Stimulated activated CD4-positive, alpha-beta T cell treated with anti-CD3 and anti-CD28 coated beads, Interleukin-15, amount 100 ng/mL, for 48 hours (primary cell): Measurements from ENCODE around the gene PDCD1.
"Not testable (repeated sequence)": the region's sequence is repeated elsewhere in the genome, so short reads cannot be mapped to it uniquely, and the experiment has no call there.

Experiments used
- DNase-seq, 2 donors: peaks; one replicate each; pipeline ENCODE4 v3.0.0-alpha.2; 2020; ENCODE audit warnings: low read depth in 2 of 2

Gene PDCD1

DNA sequence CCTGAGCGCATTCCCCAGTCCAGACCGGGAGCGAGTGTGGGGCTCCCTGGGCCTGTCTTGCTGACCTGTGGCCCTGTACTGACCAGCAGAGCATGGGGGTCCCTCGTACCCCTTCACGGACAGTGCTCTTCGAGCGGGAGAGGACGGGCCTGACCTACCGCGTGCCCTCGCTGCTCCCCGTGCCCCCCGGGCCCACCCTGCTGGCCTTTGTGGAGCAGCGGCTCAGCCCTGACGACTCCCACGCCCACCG, 44.4 kb downstream of the PDCD1 start:
- DNase-seq: no peak

DNA sequence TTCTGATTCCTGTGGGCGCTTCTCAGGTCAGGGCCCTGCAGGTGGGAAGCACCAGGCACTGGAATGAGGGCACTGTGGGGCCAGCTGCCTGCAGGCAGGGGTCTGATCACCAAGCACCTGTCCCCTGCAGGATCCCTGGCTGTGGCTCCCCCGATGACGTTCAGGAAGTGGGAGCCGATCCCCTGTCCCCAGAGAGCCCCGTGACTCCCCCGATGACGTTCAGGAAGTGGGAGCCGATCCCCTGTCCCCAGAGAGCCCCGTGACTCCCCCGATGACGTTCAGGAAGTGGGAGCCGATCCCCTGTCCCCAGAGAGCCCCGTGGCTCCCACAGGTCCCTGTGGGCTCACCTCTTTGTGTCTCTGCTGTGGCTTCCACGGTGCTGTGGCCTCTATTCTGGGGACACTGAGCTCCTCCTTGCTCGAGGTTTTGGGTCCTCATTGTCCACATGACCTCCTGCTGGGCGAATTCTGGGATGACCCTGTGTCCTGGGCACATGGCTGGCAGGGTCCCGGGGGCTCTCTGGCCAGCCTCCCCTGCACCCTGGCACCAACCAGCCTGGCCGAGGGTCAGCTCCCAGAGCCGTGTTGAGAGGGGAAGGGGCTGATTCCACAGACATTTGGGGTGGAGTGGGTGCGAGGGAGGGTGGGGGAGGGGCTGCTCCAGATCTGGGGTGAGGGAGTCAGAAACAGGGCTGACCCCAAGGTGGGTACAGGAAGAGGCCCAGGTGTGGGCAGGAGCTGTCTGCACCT, 44.9 kb downstream of the PDCD1 start:
- DNase-seq: no peak

GRCh38 chr2:241812730-241813643, 45.7 kb downstream of the PDCD1 start:
- DNase-seq: no peak

- no peak for DNase-seq
Measured at GRCh38 chr2:241811952-241812729, 46.6 kb downstream of the PDCD1 start.

DNA sequence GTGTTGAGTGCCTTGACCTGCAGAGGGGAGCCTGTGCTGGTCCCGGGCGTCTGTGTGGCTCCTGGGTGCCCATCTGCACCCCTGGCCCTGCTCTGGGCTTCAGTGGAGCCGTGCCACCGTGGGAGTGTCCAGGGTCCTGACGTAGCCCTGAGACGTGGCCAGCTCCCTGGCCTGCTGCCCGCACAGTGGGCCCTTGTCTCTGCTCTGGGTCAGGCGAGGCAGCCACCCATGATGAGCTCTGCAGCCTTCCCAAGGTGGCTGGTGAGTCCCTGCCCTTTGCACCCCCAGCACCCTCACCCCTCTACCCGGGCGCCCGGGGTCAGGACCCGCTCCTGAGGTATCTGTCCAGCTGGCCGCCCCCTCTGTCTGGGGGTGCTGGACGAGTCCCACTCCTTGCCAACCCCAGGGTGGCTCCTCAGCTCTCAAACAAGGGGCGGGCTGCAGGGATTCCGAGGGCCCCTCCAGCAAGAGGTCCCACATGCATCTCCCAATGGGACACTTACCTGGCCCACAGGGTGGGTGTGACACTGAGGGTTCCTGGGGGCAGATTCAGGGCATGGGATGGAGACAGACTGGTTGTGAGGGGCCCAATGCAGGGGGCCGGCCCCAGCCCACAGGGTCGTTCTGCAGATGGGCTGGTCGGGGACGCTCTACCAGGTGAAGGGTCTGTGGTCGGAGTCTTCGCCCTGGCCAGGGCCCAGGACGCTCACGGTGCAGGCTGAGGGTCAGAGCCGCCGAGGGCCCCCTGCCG, 47.3 kb downstream of the PDCD1 start:
- DNase-seq: no peak

- no peak for DNase-seq
Measured at GRCh38 chr2:241810307-241811200, 48.1 kb downstream of the PDCD1 start.

DNA sequence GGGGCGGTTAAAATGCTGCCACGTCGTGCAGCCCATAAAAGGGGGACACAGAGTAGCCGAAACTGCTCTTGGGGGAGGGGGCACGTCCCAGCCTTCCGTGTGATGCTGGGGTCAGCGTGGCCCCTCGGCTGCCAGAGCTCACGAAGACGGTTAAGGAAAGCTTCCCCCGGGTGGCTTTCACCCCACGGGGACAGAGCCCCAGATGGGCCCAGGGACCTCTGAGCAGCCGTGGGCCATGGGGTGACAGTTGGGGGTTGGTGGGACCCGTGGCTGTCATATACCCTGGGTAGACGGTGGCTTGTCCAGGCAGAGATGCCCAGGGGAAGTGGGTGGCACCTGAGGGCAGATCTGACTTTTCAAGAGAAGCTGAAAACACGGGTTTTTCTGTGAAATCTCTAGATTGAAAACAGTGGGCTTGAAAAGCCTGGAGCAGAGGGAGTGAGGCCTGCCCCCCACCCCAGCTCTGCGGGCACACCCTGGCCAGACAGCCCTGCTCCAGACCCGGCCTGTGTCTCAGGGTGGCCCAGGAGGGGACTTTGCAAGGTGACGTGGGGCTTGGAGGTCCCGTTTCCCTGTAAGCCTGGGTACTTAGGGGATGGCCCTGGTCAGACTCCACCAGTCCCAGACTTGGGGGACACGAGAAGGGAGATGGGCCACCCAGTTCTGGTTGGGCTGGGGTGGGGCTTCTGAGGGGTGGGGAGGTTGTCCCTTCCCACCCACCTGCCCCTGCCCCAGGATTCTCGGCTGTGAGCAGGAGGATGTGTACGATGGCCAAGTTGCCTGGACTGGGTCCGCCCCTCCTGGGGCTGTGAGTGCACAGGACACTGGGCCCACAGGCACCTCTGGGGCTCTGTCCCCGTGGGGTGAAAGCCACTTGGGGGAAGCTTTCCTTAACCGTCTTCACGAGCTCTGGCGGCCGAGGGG, 49.0 kb downstream of the PDCD1 start:
- DNase-seq: no peak

DNA sequence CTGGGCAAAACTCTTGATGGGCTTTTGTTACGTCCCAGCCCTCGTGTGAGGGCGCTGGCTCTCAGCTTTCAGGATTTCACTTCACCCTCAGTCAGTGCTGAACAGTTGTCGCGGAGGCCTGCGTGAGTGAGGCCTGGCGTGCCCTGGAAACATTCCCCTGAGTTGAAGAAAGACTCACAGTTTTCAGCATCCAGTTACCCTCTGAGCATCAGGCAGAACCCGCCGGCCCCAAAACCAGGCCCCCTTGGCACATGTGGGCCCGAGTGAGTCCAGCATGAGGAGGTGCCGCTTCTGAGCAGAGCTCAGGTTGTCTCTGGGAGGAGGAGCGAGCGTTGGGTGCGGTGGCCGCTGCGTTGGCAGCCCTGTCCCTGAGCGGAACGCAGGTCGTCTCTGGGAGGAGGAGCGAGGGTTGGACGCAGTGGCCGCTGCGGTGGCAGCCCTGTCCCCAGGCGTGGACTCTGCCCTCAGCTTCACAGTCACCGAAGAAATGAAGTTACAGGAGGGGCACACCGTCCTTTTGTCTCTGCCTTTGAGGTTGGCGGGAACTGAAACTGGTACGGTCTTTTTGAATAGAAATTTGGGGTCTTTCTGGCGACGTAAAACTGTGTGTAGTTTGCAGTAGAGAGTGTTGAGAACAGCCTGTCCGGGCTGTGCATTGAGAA, 49.8 kb downstream of the PDCD1 start, which contains the start of gene NEU4:
Gene NEU4, plus strand, starts transcription at position 473 of the 662 bp plus-strand sequence. CDS start 5,292 bp downstream, outside the sequence.
- DNase-seq: no peak

- DNase-seq: no peak
Measured at GRCh38 chr2:241808051-241808720, 50.5 kb downstream of the PDCD1 start.

DNA sequence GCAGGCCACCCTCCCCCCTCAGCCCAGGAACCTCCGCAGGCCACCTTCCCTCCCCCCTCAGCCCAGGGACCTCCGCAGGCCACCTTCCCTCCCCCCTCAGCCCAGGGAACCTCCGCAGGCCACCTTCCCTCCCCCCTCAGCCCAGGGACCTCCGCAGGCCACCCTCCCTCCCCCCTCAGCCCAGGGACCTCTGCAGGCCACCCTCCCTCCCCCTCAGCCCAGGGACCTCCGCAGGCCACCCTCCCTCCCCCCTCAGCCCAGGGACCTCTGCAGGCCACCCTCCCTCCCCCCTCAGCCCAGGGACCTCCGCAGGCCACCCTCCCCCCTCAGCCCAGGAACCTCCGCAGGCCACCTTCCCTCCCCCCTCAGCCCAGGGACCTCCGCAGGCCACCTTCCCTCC, 52.5 kb downstream of the PDCD1 start:
- not testable (repeated sequence) for DNase-seq

DNA sequence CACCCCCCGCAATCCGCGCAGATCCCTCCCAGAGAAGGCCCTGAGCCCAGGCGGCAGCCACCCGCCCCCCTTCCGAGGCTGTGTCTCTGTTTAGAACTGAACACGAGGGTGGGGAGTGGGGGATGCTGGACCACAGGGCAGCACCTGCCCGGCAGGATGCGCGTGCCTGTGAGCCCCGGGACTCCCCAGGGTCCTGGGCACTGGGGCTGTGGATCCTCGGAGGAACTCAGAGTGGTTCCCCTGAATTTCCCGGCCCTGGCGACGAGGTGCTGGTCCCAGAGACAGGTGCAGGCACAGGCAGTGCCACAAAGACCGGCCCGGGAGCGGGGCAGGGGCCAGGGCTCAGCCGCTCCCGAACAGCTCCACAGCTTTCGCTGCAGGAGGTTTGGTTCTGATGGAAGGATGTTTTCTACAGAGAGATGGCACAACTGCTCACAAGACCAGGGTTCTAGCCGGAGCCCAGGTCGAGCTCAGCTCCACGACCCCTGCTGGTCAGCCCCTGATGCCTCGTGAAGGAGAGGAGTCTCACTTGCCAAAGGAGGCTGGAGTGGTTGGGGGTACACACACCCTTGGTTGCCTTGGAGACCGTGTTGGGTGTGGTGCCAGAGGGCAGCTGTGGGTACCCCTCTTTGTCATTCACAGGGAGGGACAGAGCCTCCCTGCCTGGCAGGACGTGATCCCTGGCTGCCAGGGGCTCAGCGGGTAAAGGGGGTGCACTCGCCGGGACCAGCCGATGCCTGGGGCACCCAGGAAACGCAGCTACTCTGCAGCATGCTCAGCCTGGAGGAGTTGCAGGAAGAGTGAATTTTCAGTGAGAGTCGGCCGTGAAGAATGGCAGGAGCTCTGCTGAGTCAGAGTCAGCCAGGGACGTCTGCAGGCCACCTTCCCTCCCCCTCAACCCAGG, 54.1 kb downstream of the PDCD1 start:
- no peak for DNase-seq

DNA sequence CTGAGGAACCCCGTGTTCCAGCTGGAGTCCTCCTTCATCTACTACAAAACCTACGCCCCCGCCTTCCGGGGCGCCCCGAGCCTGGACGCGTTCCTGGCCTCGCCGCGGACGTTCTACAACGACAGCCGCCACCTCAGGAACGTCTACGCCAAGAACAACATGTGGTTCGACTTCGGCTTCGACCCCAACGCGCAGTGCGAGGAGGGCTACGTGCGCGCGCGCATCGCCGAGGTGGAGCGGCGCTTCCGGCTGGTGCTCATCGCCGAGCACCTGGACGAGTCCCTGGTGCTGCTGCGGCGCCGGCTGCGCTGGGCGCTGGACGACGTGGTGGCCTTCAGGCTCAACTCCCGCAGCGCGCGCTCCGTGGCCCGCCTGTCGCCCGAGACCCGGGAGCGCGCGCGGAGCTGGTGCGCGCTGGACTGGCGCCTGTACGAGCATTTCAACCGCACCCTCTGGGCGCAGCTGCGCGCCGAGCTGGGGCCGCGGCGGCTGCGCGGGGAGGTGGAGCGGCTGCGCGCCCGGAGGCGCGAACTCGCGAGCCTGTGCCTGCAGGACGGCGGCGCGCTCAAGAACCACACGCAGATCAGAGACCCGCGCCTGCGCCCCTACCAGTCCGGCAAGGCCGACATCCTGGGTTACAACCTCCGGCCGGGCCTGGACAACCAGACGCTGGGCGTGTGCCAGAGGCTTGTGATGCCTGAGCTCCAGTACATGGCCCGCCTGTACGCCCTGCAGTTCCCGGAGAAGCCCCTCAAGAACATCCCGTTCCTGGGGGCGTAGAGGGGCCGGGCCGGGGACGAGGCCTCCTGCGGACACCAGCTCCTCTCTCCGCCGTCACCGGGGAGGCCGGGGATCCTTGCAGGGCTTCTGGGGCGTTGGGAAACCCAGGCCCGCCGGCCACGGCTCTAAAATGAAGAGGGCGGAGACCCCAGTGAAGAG, 55.0 kb downstream of the PDCD1 start:
- DNase-seq: no peak

DNA sequence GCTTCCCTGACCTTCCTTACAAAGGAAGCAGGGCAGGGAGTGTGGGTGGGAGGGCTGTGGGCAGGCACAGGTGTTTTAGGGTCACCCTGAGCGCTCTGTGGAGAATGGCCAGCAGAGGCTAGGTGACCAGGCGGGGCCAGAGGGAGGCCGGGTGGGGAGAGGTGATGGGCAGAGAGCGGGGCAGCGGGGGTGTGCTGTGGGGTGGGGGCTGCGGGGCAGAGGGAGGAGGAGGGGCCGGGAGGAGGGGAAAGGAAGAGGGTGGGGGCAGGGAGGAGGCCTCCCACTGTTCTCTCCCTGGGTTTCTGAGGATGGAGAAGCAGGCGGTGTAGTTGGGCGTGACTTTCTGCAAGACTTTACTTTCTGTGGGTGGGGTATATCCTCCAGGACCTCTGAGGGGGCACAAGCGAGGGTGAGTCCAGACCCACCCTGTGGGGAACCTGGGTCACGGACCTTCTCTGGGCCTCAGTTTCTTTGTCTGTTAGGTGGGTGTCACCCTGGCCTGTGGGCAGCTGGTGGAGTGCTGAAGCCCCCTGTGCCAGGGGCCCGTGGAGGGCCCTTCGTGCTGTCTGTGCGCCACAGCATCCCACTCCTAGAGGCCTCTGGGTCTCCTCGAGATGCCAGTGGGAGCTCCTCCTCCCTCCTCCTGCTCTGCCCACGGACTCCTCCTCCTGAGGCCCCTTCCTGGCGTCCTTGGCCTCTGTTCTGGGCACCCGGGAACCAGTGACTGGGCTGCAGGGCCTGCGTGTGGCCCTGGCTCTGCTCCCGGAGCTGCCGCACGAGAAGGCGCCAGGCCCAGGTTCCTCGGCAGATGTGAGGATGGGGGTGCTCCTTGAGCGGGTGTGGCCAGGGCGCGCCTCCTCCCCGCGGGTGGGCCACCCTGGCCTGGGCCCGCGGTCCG, 56.0 kb downstream of the PDCD1 start:
- DNase-seq: no peak

DNA sequence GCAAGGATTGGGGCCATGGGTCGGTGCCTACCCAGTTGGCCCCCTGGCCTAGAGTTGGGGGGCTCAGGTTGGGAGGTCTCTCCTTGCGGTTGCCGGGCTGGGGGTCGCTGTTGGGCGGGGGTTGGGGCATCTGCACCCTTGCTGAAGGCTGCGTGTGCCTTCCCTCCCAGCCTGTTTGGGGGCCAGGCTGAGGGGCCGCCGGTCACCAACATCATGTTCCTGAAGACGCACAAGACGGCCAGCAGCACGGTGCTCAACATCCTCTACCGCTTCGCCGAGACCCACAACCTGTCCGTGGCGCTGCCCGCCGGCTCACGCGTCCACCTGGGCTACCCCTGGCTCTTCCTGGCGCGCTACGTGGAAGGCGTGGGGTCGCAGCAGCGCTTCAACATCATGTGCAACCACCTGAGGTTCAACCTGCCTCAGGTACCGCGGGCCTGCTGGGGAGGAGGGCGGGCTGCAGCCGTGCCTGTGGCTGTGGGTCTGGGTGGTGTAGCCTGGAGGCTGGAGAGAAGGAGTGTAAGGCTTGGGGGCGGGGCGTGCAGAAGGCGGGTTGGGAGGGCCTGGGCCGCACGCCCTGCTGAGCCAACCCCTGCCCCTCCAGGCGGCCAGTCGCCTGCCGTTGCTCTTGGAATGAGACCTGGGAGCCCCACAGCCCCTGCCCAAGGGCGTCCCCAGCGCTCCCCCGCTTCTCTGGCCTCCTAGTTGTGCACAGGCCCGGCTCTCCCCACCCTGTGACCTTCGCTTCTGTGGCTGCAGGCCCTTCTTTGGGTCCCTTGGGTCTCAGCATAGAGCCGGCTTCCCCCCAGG, 56.9 kb downstream of the PDCD1 start:
- no peak for DNase-seq
